ENCODE results near the gene IRF2. TPM values are rescaled to one million over a fixed set of nuclear protein-coding genes. Genes with fewer than 3 reads are reported as not detected.

IRF2 gene
- total RNA-seq, 4 donors from 2014 or later = 23.7 to 36.8 (median 30.4) TPM

- peak; percentile 39 to 43 for DNase-seq (ENCODE audit: low spot score in 2 of 2)
- peaks cover 0 to 41% (median 20%) of the 10 kb centered on the region in 4 donors for H3K4me1 ChIP-seq
- H3K9me3 ChIP-seq = no peaks in the 10 kb centered on the region
- H3K36me3 ChIP-seq = peaks cover 0 to 73% (median 9%) of the 10 kb centered on the region in 3 donors
- TF ChIP-seq EP300 (IDR thresholded peaks at IDR 0.05) (peak in 1 of 2 donors; percentile 50), CTCF (IDR thresholded peaks at IDR 0.05) (no peak), POLR2A (IDR thresholded peaks at IDR 0.05) (no peak)
- no peak overlapping the region for H3K4me3 ChIP-seq
- no peaks in the 10 kb centered on the region for H3K27me3 ChIP-seq
- peak overlapping the region in 3 of 4 donors; percentile 40 to 74 (median 74) for H3K27ac ChIP-seq
- 47 to 51% methylated on average over 6 of the region's 6 CpGs for WGBS, 2 donors
Measured at GRCh38 chr4:184406958-184407391, 67.4 kb downstream of the IRF2 start.

GRCh38 chr4:184404047-184404446 is 70.3 kb downstream of the IRF2 start:
- Histone ChIP-seq H3K27me3 (no peaks in the 10 kb centered on the region), H3K9me3 (no peaks in the 10 kb centered on the region), H3K4me1 (peaks cover 0 to 62% (median 29%) of the 10 kb centered on the region in 4 donors), H3K36me3 (peaks cover 0 to 72% (median 9%) of the 10 kb centered on the region in 3 donors), H3K27ac (no peak overlapping the region), H3K4me3 (no peak overlapping the region)
- TF ChIP-seq CTCF (IDR thresholded peaks at IDR 0.05) (no peak), EP300 (IDR thresholded peaks at IDR 0.05) (no peak), POLR2A (IDR thresholded peaks at IDR 0.05) (no peak)
- no peak for DNase-seq (ENCODE audit: low spot score in 2 of 2)

- H3K36me3 ChIP-seq = peaks cover 0 to 73% (median 9%) of the 10 kb centered on the region in 3 donors
- no peak overlapping the region for H3K27ac ChIP-seq
- peaks cover 0 to 55% (median 24%) of the 10 kb centered on the region in 4 donors for H3K4me1 ChIP-seq
- H3K4me3 ChIP-seq = no peak overlapping the region
- 36 to 47% methylated on average over 1 of the region's 1 CpG for WGBS, 2 donors
- TF ChIP-seq EP300 (IDR thresholded peaks at IDR 0.05) (no peak), CTCF (IDR thresholded peaks at IDR 0.05) (no peak), POLR2A (IDR thresholded peaks at IDR 0.05) (no peak)
- no peaks in the 10 kb centered on the region for H3K27me3 ChIP-seq
- DNase-seq (ENCODE audit: low spot score in 2 of 2) = no peak
- no peaks in the 10 kb centered on the region for H3K9me3 ChIP-seq
Measured at GRCh38 chr4:184403384-184403781, 71.0 kb downstream of the IRF2 start.

GRCh38 chr4:184402740-184403383 is 71.5 kb downstream of the IRF2 start:
- Histone ChIP-seq H3K4me3 (no peak overlapping the region), H3K27me3 (no peaks in the 10 kb centered on the region), H3K4me1 (peaks cover 0 to 55% (median 23%) of the 10 kb centered on the region in 4 donors), H3K9me3 (no peaks in the 10 kb centered on the region), H3K36me3 (peaks cover 0 to 78% (median 9%) of the 10 kb centered on the region in 3 donors), H3K27ac (peak overlapping the region in 1 of 4 donors; percentile 63)
- no peak for TF ChIP-seq EP300 (IDR thresholded peaks at IDR 0.05)
- no peak for TF ChIP-seq POLR2A (IDR thresholded peaks at IDR 0.05)
- no peak for TF ChIP-seq CTCF (IDR thresholded peaks at IDR 0.05)
- 82 to 83% methylated on average over 14 of the region's 14 CpGs for WGBS, 2 donors
- DNase-seq (ENCODE audit: low spot score in 2 of 2) = no peak

- H3K4me3 ChIP-seq = no peak overlapping the region
- no peak for DNase-seq (ENCODE audit: low spot score in 2 of 2)
- no peaks in the 10 kb centered on the region for H3K27me3 ChIP-seq
- H3K9me3 ChIP-seq = no peaks in the 10 kb centered on the region
- peak overlapping the region in 2 of 4 donors; percentile 3 to 63 for H3K27ac ChIP-seq
- H3K4me1 ChIP-seq = peaks cover 0 to 55% (median 18%) of the 10 kb centered on the region in 4 donors
- H3K36me3 ChIP-seq = peaks cover 0 to 80% (median 9%) of the 10 kb centered on the region in 3 donors
- no peak for TF ChIP-seq CTCF (IDR thresholded peaks at IDR 0.05)
- no peak for TF ChIP-seq POLR2A (IDR thresholded peaks at IDR 0.05)
- no peak for TF ChIP-seq EP300 (IDR thresholded peaks at IDR 0.05)
- WGBS, 2 donors = 60 to 75% methylated on average over 12 of the region's 12 CpGs
Measured at GRCh38 chr4:184402239-184402638, 72.1 kb downstream of the IRF2 start.
